IMR-90 (cell line): ENCODE results near the gene DNAH6. TPM values are rescaled to one million over a fixed set of nuclear protein-coding genes. Genes with fewer than 3 reads are reported as not detected.

Experiments
- ATAC-seq: fragments of 200-7000 bp; cut with Tn5 transposase; 2 replicates; pipeline ENCODE4 v1.9.1; 2020; ENCODE audit warnings: low read depth, mild to moderate bottlenecking, moderate library complexity
- BruUV-seq: library from RNA; stranded (reverse); fragments of 400-500 nt; replicated peaks from 2 replicates; lab custom pipeline; 2021; lab: Mats Ljungman, UMichigan
- CTCF ChIA-PET: fragments of 300-600 bp; formaldehyde crosslinking; extraction: SDS; loops from one replicate; lab custom pipeline; 2021; ENCODE audit warnings: antibody characterized with exemption; lab: Yijun Ruan, JAX
- POLR2A ChIA-PET: fragments of 300-600 bp; sonication (Branson Sonifier 250); formaldehyde crosslinking; loops from one replicate; lab custom pipeline; 2022; ENCODE audit warnings: antibody characterized with exemption; ENCODE audit not compliant: unreplicated experiment; lab: Charles Lee
- DNase-seq: peaks from one replicate; pipeline ENCODE4 v3.0.0; 2013
- H2AFZ ChIP-seq: replicated peaks from 2 replicates; pipeline ENCODE3; 2013; ENCODE audit warnings: low read length, mild to moderate bottlenecking; ENCODE audit not compliant: poor library complexity
- H2AK5ac ChIP-seq: 2 replicates; pipeline ENCODE4 v1.6.1; 2013; ENCODE audit warnings: low read depth, low read length, inconsistent platforms
- H2AK9ac ChIP-seq: replicated peaks from 2 replicates; pipeline ENCODE3; 2013; ENCODE audit warnings: mild to moderate bottlenecking, low read depth, low read length, moderate library complexity; ENCODE audit not compliant: poor library complexity
- H2BK120ac ChIP-seq: 2 replicates; pipeline ENCODE4 v1.6.1; 2013; ENCODE audit warnings: low read depth, low read length, inconsistent platforms
- H2BK15ac ChIP-seq: 3 replicates; pipeline ENCODE4 v1.6.1; 2013; ENCODE audit warnings: low read depth, low read length, inconsistent platforms
- H2BK20ac ChIP-seq: 2 replicates; pipeline ENCODE4 v1.6.1; 2013; ENCODE audit warnings: low read depth, mild to moderate bottlenecking, inconsistent platforms, low read length, moderate library complexity
- H2BK5ac ChIP-seq: 2 replicates; pipeline ENCODE4 v1.6.1; 2013; ENCODE audit warnings: mild to moderate bottlenecking, low read depth, low read length, inconsistent platforms; ENCODE audit not compliant: poor library complexity, severe bottlenecking
- H3K14ac ChIP-seq: replicated peaks from 2 replicates; pipeline ENCODE4 v1.6.1; 2013; ENCODE audit warnings: low read depth, low read length, inconsistent platforms
- H3K18ac ChIP-seq: 2 replicates; pipeline ENCODE4 v1.6.1; 2013; ENCODE audit warnings: low read depth, low read length, control low read depth
- H3K23ac ChIP-seq: 2 replicates; pipeline ENCODE4 v1.6.1; 2013; ENCODE audit warnings: low read depth, low read length, inconsistent platforms
- H3K27ac ChIP-seq: 2 replicates; pipeline ENCODE4 v1.5.1; 2013; ENCODE audit warnings: mild to moderate bottlenecking, control low read depth, low read length; ENCODE audit not compliant: insufficient read depth
- H3K27me3 ChIP-seq: 2 replicates; pipeline ENCODE4 v1.6.1; 2013; ENCODE audit warnings: low read length; ENCODE audit not compliant: control insufficient read depth, insufficient read depth
- H3K36me3 ChIP-seq: 2 replicates; pipeline ENCODE4 v1.6.1; 2013; ENCODE audit warnings: low read length, mixed read lengths; ENCODE audit not compliant: control insufficient read depth, insufficient read depth
- H3K4ac ChIP-seq: 2 replicates; pipeline ENCODE4 v1.6.1; 2013; ENCODE audit warnings: low read depth, low read length, inconsistent platforms
- H3K4me1 ChIP-seq: 2 replicates; pipeline ENCODE4 v1.6.1; 2013; ENCODE audit warnings: low read length, mixed read lengths; ENCODE audit not compliant: control insufficient read depth, insufficient read depth
- H3K4me2 ChIP-seq: 2 replicates; pipeline ENCODE4 v1.6.1; 2013; ENCODE audit warnings: low read depth, mild to moderate bottlenecking, control low read depth, low read length, moderate library complexity
- H3K4me3 ChIP-seq: 2 replicates; pipeline ENCODE4 v1.5.1; 2013; ENCODE audit warnings: low read depth, mild to moderate bottlenecking, control low read depth, low read length, moderate library complexity; ENCODE audit not compliant: insufficient read depth
- H3K56ac ChIP-seq: 2 replicates; pipeline ENCODE4 v1.6.1; 2013; ENCODE audit warnings: low read length, inconsistent platforms; ENCODE audit not compliant: insufficient read depth; ENCODE audit errors: extremely low read depth
- H3K79me1 ChIP-seq, 2 experiments: 2 replicates each; pipeline ENCODE4 v1.6.1; 2013; ENCODE audit warnings: low read length in 2 of 2, inconsistent platforms in 1 of 2, low read depth in 1 of 2
- H3K9ac ChIP-seq: 2 replicates; pipeline ENCODE4 v1.6.1; 2013; ENCODE audit warnings: low read depth, low read length, control low read depth
- H3K9me1 ChIP-seq: 2 replicates; pipeline ENCODE4 v1.6.1; 2013; ENCODE audit warnings: low read length, inconsistent platforms; ENCODE audit not compliant: insufficient read depth
- H3K9me3 ChIP-seq: 2 replicates; pipeline ENCODE4 v1.6.1; 2013; ENCODE audit warnings: low read length; ENCODE audit not compliant: control insufficient read depth, insufficient read depth
- H4K20me1 ChIP-seq: 2 replicates; pipeline ENCODE4 v1.6.1; 2013; ENCODE audit warnings: low read length, inconsistent platforms; ENCODE audit not compliant: insufficient read depth
- H4K5ac ChIP-seq: 2 replicates; pipeline ENCODE4 v1.6.1; 2013; ENCODE audit warnings: mild to moderate bottlenecking, low read depth, low read length, control low read depth
- H4K8ac ChIP-seq, 2 experiments: 2 replicates each; pipeline ENCODE4 v1.6.1; 2013; ENCODE audit warnings: low read depth in 2 of 2, low read length in 2 of 2, control low read depth in 1 of 2, inconsistent platforms in 1 of 2
- H4K91ac ChIP-seq: 2 replicates; pipeline ENCODE4 v1.6.1; 2013; ENCODE audit warnings: low read depth, low read length, inconsistent platforms; ENCODE audit not compliant: insufficient read depth
- BHLHE40 ChIP-seq: fragments of 150-350 bp; IDR thresholded peaks from 2 replicates; pipeline ENCODE4 v1.6.1; 2016; ENCODE audit warnings: mild to moderate bottlenecking, low read depth, low read length
- CEBPB ChIP-seq: IDR thresholded peaks from 2 replicates; pipeline ENCODE4 v1.6.1; 2012; ENCODE audit warnings: low read depth, low read length, improper control_type of control experiment
- CHD1 ChIP-seq: IDR thresholded peaks from 2 replicates; pipeline ENCODE4 v1.6.1; 2012; ENCODE audit warnings: low read depth, low read length, improper control_type of control experiment
- CTCF ChIP-seq: conservative IDR thresholded peaks from 2 replicates; pipeline ENCODE4 v1.5.1; 2012; ENCODE audit warnings: mild to moderate bottlenecking, low read depth, low read length, improper control_type of control experiment
- ELK1 ChIP-seq: fragments of 150-350 bp; IDR thresholded peaks from 2 replicates; pipeline ENCODE4 v1.6.1; 2016; ENCODE audit warnings: low read depth, mild to moderate bottlenecking, low read length, moderate library complexity, borderline replicate concordance
- FOS ChIP-seq: fragments of 150-350 bp; IDR thresholded peaks from 2 replicates; pipeline ENCODE4 v1.6.1; 2016; ENCODE audit warnings: low read depth, low read length
- MAFK ChIP-seq: IDR thresholded peaks from 2 replicates; pipeline ENCODE4 v1.6.1; 2012; ENCODE audit warnings: low read depth, low read length, improper control_type of control experiment
- MAZ ChIP-seq: IDR thresholded peaks from 2 replicates; pipeline ENCODE4 v1.6.1; 2012; ENCODE audit warnings: low read depth, mild to moderate bottlenecking, low read length, improper control_type of control experiment, moderate library complexity, borderline replicate concordance
- MXI1 ChIP-seq: IDR thresholded peaks from 2 replicates; pipeline ENCODE4 v1.6.1; 2012; ENCODE audit warnings: low read depth, mild to moderate bottlenecking, low read length, moderate library complexity, borderline replicate concordance
- NFE2L2 ChIP-seq: fragments of 150-350 bp; IDR thresholded peaks from 2 replicates; pipeline ENCODE4 v1.6.1; 2016; ENCODE audit warnings: low read depth, mild to moderate bottlenecking, low read length
- POLR2A ChIP-seq: IDR thresholded peaks from 2 replicates; pipeline ENCODE4 v1.6.1; 2012; ENCODE audit warnings: mild to moderate bottlenecking, low read depth, low read length
- RAD21 ChIP-seq: IDR thresholded peaks from 2 replicates; pipeline ENCODE4 v1.6.1; 2012; ENCODE audit warnings: low read length, improper control_type of control experiment
- RCOR1 ChIP-seq: IDR thresholded peaks from 2 replicates; pipeline ENCODE4 v1.6.1; 2012; ENCODE audit warnings: mild to moderate bottlenecking, low read length, improper control_type of control experiment; ENCODE audit not compliant: insufficient replicate concordance
- RFX5 ChIP-seq: IDR thresholded peaks from 2 replicates; pipeline ENCODE4 v1.8.0; 2012; ENCODE audit warnings: low read depth, mild to moderate bottlenecking, low read length, moderate library complexity
- SMC3 ChIP-seq: fragments of 150-350 bp; IDR thresholded peaks from 2 replicates; pipeline ENCODE4 v1.6.1; 2016; ENCODE audit warnings: low read depth, mild to moderate bottlenecking, antibody characterized with exemption, low read length, moderate library complexity
- USF2 ChIP-seq: fragments of 150-350 bp; IDR thresholded peaks from 2 replicates; pipeline ENCODE4 v1.6.1; 2017; ENCODE audit warnings: mild to moderate bottlenecking, antibody characterized with exemption, low read length, low read depth
- WGBS, 2 experiments: methylation state at CpG; one replicate each; pipeline versions ENCODE4 v1.1.5 to v1.1.7; 2013; ENCODE audit warnings: missing lambda C conversion rate in 2 of 2; ENCODE audit not compliant: insufficient read length in 1 of 2; ENCODE audit errors: extremely low coverage in 2 of 2; 5-methylcytosine and 5-hydroxymethylcytosine counted together
- dilution Hi-C: fragments of 300-500 bp; cut with HindIII; formaldehyde crosslinking; loops from one replicate; pipeline ENCODE4 v1.14.3; 2018; ENCODE audit warnings: low sequenced_read_pairs; ENCODE audit not compliant: unreplicated experiment
- in situ Hi-C: fragments of 300-500 bp; cut with MboI; formaldehyde crosslinking; loops from 3 replicates; pipeline ENCODE4 v1.14.3; 2019; ENCODE audit warnings: low sequenced_read_pairs, inconsistent platforms, mixed read lengths
- intact Hi-C: fragments of 100-400 bp; cut with micrococcal nuclease; formaldehyde crosslinking; loops from 2 replicates; pipeline ENCODE4 v1.10.0; 2022
- polyA plus RNA-seq, 3 experiments: library from polyadenylated mRNA; depleted of rRNA; stranded (reverse); fragments of >200 nt; gene quantifications; 2 replicates each; pipeline ENCODE4 v1.2.3, GENCODE V29; 2012; ENCODE audit warnings: low replicate concordance in 1 of 3
- total RNA-seq: library from RNA; depleted of rRNA; stranded (reverse); fragments of >200 nt; gene quantifications from 2 replicates; pipeline ENCODE4 v1.2.3, GENCODE V29; 2012

The DNAH6 gene
- total and polyA plus RNA-seq, 2 of the 4 experiments (the other 2 are of a cell fraction), result under 0.01 to 0.07 TPM

GRCh38 chr2:84768840-84769239, 252.5 kb downstream of the DNAH6 start:
- H2BK20ac ChIP-seq, result no peak overlapping the region
- dilution Hi-C loops, result no loop called here
- H2AK5ac ChIP-seq, result no peak overlapping the region
- no peak overlapping the region for H3K4me2 ChIP-seq
- H3K56ac ChIP-seq, result no peak overlapping the region
- H3K14ac ChIP-seq, result no peak overlapping the region
- H3K4ac ChIP-seq, result no peak overlapping the region
- DNase-seq (no peak), ATAC-seq (no peak)
- no peaks in the 10 kb centered on the region for H4K20me1 ChIP-seq
- H3K79me1 ChIP-seq, result no peaks in the 10 kb centered on the region
- WGBS, 2 experiments, result 83% methylated on average over 3 of the region's 4 CpGs; no CpG with 5 or more reads in 1 of the 2 experiments
- no peak overlapping the region for H3K9ac ChIP-seq
- no peak overlapping the region for H2AK9ac ChIP-seq
- 0 out of 2 replicates have a peak, but pooled peaks cover 2% of the 10 kb centered on the region for H3K9me3 ChIP-seq
- no peaks in the 10 kb centered on the region for H3K4me1 ChIP-seq
- H2BK15ac ChIP-seq, result no peak overlapping the region
- no peak overlapping the region for H2BK120ac ChIP-seq
- no peak overlapping the region for H3K23ac ChIP-seq
- no peak overlapping the region for H2AFZ ChIP-seq
- no peak overlapping the region for H4K5ac ChIP-seq
- intact Hi-C loops, result no loop called here
- H2BK5ac ChIP-seq, result no peak overlapping the region
- BruUV-seq, result no TSS peak
- CTCF ChIA-PET, result interaction anchor here (0.5 kb wide), 1 partner anchor 253 kb away, joined by 3 read pairs; the partner anchor contains the start of gene DNAH6
- in situ Hi-C loops, result no loop called here
- no peak overlapping the region for H4K8ac ChIP-seq
- H3K27ac ChIP-seq, result no peak overlapping the region
- no peaks in the 10 kb centered on the region for H3K36me3 ChIP-seq
- no peak overlapping the region for H3K4me3 ChIP-seq
- POLR2A ChIA-PET, result no interaction called here
- no peaks in the 10 kb centered on the region for H3K9me1 ChIP-seq
- H3K18ac ChIP-seq, result no peak overlapping the region
- H4K91ac ChIP-seq, result no peak overlapping the region
- no peaks in the 10 kb centered on the region; the same call in 1 of the 2 replicates for H3K27me3 ChIP-seq
- TF ChIP-seq CTCF (no peak), BHLHE40 (no peak), SMC3 (no peak), FOS (no peak), RCOR1 (no peak), MAZ (no peak), CHD1 (no peak), POLR2A (no peak), RFX5 (no peak), USF2 (no peak), MXI1 (no peak), CEBPB (no peak), MAFK (no peak), RAD21 (no peak), ELK1 (no peak), NFE2L2 (no peak)
